Measurements from ENCODE around the gene METTL9.
"Not testable (repeated sequence)": the region's sequence is repeated elsewhere in the genome, so short reads cannot be mapped to it uniquely, and the experiment has no call there.

METTL9 gene

DNA sequence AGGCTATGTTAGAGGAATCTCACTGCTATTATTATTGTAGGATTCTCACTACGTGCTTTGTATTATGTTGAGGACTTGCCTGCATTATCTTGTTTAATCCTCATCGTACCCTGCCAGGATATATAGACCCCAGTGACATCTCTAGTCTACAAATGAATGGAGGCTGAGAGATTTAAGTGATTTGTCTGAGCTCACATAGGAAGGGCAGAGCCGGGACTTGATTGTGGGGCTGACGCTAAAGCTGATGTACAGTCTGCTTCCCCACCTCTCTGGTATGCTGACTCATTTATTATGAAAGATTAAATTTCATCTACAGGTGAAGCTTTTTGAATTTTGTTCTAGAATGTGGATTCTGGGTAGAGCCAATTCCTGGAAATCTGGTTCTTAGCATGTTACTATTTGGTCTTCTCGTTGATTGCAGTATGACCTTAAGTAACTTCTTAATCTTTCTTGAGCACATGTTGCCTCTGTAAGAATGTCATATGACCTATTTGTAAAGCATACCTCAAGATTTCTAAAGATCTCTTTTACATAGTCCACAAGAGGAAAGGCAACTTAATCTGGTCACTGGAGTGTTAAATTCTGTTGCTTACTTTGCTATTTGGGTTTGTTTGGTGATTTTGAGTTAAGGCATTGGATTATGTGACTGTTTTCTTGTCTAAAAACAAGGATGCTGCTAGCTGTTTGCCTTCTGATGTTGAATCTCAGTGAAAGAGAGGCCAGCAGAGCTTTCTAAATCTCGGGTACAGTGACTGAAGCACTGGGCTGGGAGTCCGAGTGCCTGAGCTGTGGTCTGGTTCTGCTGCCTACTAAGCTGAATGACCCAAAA is 12.4 kb downstream of the METTL9 start:
- no peak for DNase-seq

- DNase-seq, result no peak
These were observed 14.0 kb downstream of the METTL9 start for GRCh38 chr16:21613361-21613760.

DNA sequence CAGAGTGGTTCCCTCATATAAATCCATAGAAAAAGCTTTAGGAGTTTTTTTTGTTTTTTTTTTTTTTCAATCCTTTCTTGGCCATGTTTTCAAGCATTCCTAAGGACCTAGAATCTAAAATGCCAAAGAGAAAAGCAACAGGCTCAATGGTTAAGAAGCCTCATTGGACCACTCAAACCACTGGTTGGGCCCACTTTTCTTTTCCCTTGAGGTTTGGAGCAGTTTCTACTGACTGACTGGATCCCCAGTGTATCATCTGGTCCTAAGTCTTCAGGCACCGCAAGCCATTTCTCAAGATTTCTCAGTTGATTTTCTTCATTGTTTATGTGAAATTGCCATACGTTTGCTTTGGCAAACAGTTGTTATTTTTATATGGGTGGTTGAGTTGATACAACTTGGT is 14.4 kb downstream of the METTL9 start:
- DNase-seq, result no peak

- no peak for DNase-seq
These were observed 15.5 kb downstream of the METTL9 start for GRCh38 chr16:21614896-21615295.

DNA sequence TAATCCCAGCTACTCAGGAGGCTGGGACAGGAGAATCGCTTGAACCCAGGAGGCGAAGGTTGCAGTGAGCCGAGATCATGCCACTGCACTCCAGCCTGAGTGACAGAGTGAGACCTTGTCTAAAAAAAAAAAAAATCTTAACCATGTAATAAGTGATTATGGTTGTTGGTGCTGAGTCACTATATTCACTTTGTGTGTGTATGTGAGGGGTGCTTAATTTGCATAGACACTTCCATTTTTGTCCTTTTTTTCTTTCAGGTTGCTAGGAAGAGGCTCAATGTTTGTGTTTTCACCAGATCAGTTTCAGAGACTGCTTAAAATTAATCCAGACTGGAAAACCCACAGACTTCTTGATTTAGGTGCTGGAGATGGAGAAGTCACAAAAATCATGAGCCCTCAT is 18.2 kb downstream of the METTL9 start:
- DNase-seq, result no peak

GRCh38 chr16:21618281-21618680 is 18.9 kb downstream of the METTL9 start:
- DNase-seq, result no peak

DNA sequence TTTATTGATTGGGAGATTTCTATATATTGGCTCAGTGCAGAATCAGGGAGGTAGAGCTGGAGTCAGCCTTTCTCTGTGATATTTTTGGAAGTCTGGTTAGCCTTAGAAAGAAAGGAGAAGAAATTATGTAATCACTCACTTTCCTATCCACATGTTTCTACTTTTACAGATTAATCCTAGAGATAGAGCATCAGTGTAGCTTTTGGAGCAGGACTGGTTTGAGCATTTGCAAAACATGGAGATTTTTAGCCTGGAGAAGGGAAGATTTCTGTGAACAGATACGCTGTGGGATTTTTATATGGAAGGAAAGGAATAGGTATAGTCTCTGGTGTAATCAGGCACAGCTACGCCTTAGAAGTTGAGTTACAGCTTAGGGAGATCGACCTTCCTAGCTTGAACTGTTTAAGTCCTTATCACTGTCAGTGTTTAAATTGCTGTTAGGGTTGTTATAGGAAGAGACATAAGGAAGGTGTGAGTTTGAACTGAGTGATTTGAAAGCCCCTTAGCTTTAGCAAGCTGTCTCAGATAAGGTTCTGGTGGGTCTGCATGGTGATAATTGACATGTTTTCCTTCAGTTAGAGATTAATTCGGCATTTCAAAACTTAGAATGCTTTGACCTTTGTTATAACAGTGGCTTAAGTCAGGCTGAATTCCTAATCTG is 20.5 kb downstream of the METTL9 start:
- DNase-seq, result no peak

- no peak for DNase-seq
These were observed 21.2 kb downstream of the METTL9 start for GRCh38 chr16:21620592-21620991.

GRCh38 chr16:21622545-21622944 is 23.2 kb downstream of the METTL9 start:
- DNase-seq, result no peak

- DNase-seq, result no peak
These were observed 25.6 kb downstream of the METTL9 start for GRCh38 chr16:21625026-21625425.

DNA sequence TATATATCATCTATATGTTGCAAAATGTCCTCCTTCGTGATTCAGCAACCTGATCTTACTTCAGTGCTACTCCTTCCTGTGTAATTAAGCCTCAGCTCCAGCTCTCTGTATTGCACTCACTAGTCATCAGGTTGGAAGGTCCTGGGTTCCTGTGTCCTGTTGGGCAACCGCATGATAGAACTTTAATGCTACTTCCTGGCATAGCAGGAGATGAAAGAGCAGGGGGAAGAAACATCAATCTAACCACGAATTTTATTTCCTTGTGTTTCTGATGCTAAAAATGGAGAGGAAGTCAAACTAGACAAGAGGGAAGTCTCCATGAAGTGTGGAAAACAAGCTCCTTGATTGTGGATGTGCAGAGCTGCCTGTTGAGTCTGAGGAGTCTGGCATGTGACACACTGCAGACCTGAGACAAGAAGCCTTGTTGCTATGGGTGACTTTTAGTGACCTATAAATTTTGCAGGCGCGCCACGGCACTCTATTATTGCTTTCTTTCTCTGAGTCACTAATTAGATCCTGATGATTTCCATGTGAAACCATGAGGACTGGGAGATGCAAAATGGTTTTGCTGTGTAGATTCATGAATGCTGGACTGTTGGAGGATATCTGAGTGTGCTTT is 27.4 kb downstream of the METTL9 start:
- no peak for DNase-seq

- no peak for DNase-seq
These were observed 28.8 kb downstream of the METTL9 start for GRCh38 chr16:21628121-21628726.

- DNase-seq, result no peak
These were observed 29.4 kb downstream of the METTL9 start for GRCh38 chr16:21628772-21629171.

GRCh38 chr16:21629616-21630539 is 30.5 kb downstream of the METTL9 start:
- not testable (repeated sequence) for DNase-seq

DNA sequence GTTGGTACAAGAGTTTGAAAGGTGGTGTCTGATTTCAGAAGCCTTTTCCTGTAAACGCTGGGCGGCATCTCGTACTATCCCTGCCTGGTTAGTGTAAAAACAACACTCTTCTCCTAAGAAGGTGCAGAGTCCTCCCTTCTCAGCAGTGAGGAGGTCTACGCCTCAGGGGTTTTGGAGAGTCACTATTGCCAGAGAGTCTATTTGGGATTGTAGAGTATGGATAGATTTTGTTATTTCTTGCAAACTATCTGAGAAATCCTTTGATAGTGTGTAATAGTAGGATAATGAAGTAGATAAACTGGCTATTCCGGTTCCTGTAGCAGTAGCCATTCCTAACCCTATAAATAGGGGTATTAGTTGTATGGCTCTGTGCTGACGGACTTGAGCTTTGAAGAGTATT is 31.5 kb downstream of the METTL9 start:
- not testable (repeated sequence) for DNase-seq

DNA sequence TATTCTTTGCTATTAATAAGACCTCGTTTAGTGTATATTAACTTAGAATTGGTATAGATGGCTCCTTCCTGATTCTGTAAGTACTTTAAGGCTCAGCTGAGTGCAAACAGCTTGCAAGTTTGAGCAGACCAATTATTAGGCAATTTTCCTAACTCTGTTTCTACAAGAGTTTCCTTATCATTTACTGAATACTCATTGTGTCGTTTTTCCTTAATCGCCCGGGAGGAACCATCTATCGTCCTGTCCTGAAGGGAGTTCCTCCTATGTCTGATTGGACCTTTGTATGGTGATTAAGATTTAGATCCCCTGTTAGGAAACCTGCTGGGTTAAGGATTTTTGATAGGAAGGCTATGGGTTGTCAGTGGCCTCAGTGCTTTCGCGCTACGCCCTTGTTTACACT is 32.0 kb downstream of the METTL9 start:
- DNase-seq, result not testable (repeated sequence)

GRCh38 chr16:21631951-21632575 is 32.7 kb downstream of the METTL9 start:
- not testable (repeated sequence) for DNase-seq

GRCh38 chr16:21634216-21634615 is 34.8 kb downstream of the METTL9 start:
- no peak for DNase-seq

DNA sequence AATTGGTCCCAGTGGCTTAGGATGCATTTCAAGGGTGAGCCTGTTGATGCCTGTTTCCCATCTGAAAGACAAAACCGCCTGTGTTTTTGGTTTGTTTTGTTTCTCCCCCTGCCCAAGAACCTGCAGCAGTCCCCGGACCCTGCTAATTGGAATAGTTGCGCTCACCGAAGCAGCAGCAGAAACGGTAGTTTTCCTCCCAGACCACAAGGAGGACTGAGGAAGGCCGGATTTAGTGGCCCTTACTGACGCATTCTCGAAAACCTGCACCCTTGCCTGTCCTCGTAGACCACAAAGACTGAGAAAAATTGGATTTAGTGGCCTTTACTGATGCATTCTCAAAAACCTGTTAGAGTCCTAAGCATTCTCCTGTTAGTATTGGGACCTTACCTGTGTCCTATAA is 36.3 kb downstream of the METTL9 start:
- not testable (repeated sequence) for DNase-seq

DNA sequence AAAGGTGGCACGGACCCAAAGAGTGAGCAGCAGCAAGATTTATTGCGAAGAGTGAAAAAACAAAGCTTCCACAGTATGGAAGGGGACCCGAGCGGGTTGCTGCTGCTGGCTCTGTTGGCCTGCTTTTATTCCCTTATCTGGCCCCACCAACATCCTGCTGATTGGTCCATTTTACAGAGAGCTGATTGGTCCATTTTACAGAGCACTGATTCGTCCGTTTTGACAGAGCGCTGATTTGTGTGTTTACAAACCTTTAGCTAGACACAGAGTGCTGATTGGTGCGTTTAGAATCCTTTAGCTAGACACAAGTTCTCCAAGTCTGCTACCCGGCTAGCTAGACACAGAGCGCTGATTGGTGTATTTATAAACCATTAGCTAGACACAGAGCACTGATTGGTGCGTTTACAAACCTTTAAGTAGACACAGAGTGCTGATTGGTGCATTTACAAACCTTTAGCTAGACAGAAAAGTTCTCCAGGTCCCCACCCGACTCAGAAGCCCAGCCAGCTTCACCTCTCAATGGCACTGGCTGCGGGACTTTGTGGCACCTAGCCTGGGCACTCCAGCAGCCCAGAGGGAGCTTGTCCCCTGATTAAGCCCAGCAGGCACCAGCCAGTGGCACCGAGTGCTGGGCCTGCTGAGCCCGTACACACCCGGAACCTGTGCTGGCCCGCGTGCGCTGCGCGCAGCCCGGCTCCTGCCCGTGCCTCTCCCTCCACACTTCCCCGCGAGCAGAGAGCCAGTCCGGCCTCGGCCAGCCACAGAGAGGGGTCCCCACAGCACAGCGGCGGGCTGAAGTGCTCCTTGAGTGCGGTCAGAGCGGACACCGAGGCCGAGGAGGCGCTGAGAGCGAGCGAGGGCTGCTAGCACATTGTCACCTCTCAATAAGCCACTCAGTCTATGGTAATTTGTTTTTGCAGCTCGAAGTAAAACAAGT is 37.9 kb downstream of the METTL9 start:
- no peak for DNase-seq

DNA sequence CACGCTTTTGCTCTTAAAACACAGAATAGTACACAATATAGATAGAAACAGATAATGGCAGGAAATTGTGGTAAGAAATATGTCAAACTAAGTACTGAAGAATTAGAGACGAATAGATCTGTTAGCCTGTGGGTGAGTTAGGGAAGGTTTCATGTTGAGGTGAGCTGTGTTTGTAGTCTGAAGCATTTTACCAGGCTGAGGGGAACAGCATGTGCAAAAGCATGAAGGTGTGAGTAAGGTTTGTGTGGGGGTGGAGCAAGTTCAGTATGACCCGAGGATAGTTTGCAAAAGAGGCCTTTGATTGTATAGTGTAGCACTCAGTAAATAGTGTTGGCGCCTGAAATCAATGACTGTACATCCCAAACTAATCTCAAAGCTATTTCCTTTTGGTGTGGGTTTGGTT is 39.2 kb downstream of the METTL9 start:
- no peak for DNase-seq

Data from stimulated activated CD4-positive, alpha-beta T cell treated with anti-CD3 and anti-CD28 coated beads, Interleukin-12 subunit alpha, Interleukin-12 subunit beta, amount 100 ng/mL, for 4 hours (primary cell).